GM18951 (cell line): Measurements from ENCODE around the gene ASCC3.

Source experiments
- POLR2A ChIP-seq: IDR thresholded peaks from 4 replicates; pipeline ENCODE4 v1.6.1; 2011; ENCODE audit warnings: mild to moderate bottlenecking; ENCODE audit not compliant: insufficient read length, insufficient read depth; ENCODE audit errors: extremely low read depth
- in situ Hi-C: fragments of 300-500 bp; cut with MboI; formaldehyde crosslinking; loops from one replicate; pipeline ENCODE4 v1.12.0; 2022; ENCODE audit warnings: low sequenced_read_pairs, mixed read lengths, inconsistent platforms; ENCODE audit not compliant: unreplicated experiment

Gene ASCC3

DNA sequence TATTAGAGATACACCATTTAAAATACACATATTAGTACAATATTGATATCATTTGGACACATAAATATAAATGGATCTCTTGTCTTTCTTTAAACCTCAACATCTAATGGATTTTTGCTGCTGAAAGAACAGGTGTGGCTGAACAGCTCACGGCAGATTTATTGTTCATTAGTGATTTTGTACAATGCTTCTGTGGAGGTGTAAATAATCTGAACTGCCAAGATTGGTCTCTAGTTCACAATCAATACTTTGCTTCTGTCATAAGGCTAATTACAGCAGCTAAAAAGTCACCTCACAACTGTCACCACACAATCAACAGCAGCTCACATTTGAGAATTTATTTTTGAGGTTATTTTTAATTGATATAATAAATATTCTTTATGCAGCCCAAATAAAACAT lies 254.4 kb downstream of the ASCC3 start:
- TF ChIP-seq POLR2A, result no peak
- in situ Hi-C loops, result no loop called here

- in situ Hi-C loops, result no loop called here
- TF ChIP-seq POLR2A, result no peak
Observed at GRCh38 chr6:100622907-100623692, 258.0 kb downstream of the ASCC3 start.

DNA sequence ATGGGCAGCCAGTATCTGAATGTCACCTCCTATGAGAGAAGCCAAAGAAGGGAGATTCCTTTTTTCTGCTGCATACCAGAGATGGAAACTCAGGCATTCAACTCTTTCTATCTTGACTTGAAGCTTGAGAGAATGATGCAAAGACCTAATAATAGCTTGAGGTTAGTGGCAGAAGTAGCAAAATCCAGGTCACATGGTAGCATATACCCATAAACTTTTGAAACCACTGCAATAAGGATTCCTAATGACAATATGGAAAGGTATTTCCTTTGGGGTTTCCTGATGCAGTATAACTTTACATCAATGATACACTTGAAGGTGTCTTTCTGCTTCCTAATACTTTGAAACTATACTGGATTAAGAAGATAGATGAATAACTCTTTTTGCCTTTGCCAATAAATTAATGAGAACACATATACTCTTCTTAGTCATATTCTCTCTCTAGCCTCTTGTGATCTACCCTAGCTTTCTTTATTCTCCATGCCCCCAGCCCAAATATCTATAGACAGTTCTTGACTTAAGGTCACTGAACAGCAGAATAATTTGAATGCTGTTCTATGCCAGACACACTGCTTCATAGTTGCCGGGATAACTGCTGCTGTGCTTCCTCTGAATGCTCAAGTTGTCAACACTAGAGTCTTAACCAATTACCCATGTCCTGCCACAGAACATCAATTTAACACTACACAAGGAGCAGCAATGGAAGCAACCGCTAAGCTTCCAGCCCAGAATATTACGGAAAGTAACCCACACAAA lies 260.9 kb downstream of the ASCC3 start:
- in situ Hi-C loops, result no loop called here
- TF ChIP-seq POLR2A, result no peak

DNA sequence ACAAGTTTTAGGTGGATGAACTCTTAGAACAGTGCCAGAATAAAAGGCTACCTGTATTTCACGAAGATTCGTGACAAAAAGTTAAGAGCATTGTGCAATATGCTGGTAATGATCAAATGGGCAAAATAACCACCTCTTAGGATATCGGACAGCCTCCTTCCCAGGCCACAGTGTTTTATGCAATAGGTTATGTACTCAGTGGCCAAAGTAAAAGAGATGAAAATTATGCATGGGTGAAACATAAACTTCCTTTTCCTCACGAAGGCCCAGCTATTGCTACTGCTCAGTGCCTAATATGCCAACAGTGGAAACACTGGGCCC lies 262.8 kb downstream of the ASCC3 start:
- TF ChIP-seq POLR2A, result no peak
- in situ Hi-C loops, result no loop called here

GRCh38 chr6:100617633-100618350 lies 263.3 kb downstream of the ASCC3 start:
- in situ Hi-C loops, result no loop called here
- no peak for TF ChIP-seq POLR2A

DNA sequence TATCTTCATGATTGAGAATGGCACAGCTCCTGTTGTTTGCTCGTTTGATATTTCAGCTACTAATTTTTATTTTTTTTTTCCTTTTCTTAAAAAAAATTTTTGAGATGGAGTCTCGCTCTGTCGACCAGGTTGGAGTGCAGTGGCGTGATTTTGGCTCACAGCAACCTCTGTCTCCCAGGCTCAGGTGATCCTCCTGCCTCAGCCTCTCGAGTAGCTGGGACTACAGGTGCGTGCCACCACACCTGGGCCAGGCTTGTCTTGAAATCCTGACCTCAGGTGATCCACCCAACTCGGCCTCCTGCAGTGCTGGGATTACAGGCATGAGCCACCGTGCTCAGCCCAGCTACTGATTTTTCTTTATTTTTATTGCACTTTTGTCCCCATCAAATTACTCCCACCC lies 266.2 kb downstream of the ASCC3 start:
- in situ Hi-C loops, result no loop called here
- no peak for TF ChIP-seq POLR2A

GRCh38 chr6:100614386-100614785 lies 266.7 kb downstream of the ASCC3 start:
- no peak for TF ChIP-seq POLR2A
- in situ Hi-C loops, result no loop called here

DNA sequence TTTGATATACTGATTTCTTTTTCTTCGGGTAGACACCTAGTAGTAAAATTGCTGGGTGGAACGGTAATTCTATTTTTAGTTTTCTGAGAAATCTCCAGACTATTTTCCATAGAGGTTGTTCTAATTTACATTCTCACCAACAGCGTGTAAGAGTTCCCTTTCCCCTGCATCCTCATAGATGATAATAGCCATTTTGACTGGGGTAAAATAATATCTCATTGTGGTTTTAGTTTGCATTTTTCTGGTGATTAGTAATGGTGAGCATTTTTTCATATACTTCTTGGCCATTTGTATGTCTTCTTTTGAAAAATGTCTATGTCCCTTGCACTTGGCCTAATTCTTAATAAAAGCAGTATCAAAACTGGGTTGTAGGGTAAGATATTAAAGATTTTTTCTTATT lies 267.5 kb downstream of the ASCC3 start:
- no peak for TF ChIP-seq POLR2A
- in situ Hi-C loops, result no loop called here

DNA sequence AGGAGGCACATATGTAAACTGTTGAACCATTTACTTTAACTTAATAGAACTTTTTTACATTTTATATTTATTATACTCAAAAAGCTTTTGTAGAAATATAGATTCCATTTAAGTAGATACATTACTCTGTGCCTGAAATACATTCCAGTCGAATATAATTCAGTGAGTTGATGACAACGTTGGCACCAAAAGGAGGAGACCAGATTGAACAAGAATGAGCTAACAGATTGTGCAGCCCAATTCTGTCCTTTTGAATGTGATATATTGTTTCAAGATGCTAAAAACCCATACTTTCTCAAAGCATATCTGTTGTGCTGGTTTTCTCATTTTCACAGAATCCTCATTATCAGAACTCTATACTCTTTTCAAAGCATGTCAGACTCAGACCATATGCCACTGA lies 269.0 kb downstream of the ASCC3 start:
- no peak for TF ChIP-seq POLR2A
- in situ Hi-C loops, result no loop called here

DNA sequence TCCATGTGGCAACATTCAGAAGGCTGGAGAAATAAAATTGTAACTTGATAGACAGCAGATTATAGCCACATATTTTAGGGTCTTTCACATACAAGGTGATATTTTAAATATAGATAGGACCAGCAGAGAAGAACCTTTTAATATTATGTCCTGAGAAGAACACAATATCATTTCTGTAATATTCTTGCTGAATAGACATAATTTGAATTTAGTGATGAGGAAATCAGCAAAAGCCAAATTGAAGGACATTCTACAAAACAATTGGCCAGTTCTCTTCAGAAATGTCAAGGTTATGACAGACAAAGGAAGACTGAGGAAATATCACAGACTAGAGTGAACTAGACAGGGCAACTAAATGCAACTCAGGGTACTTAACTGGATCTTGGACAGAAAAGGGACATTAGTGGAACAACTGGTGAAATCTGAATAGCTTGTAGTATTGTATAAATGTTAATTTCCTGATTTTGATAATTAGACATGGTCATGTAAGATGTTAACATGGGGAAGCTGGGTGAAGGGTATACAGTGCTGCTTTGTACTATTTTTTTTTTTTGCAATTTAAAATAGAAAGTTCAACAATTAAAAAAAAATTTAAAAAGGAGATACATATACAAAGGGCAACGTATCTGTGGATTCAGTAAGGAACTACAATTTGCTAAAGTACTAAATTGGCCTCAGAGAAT lies 281.9 kb downstream of the ASCC3 start:
- in situ Hi-C loops, result no loop called here
- TF ChIP-seq POLR2A, result no peak

GRCh38 chr6:100595456-100595855 lies 285.7 kb downstream of the ASCC3 start:
- no peak for TF ChIP-seq POLR2A
- in situ Hi-C loops, result no loop called here

GRCh38 chr6:100593522-100593921 lies 287.6 kb downstream of the ASCC3 start:
- in situ Hi-C loops, result no loop called here
- no peak for TF ChIP-seq POLR2A

GRCh38 chr6:100592929-100593328 lies 288.2 kb downstream of the ASCC3 start:
- in situ Hi-C loops, result no loop called here
- TF ChIP-seq POLR2A, result no peak
